Activated naive CD8-positive, alpha-beta T cell treated with anti-CD3 and anti-CD28 coated beads, Interleukin-2, amount 50 U/mL, for 16 hours (primary cell): ENCODE measurements around the gene SYT2.
"Not testable (repeated sequence)": the region's sequence is repeated elsewhere in the genome, so short reads cannot be mapped to it uniquely, and the experiment has no call there.

Experiments
- DNase-seq: peaks from one replicate; pipeline ENCODE4 v3.0.0-alpha.2; 2020; ENCODE audit warnings: low read depth, low spot score

Gene SYT2

DNA sequence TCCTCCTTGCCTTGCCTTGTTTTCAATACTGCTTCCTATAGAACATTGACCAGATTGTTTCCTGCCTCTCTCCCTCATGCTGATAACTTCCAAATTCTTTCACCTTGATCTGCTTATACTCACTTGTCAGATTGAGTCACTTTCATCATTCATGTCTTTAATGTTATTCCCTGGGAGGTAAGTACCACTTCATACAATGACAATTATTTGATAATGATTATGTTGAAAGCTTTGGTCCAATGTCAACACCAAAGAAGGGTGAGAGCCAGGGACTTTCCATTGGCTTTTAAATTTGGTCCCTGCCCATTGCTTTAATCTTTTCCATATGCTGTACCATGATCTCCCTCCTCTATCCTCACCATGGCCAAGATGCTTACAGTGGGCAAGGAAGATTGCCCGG lies 137.4 kb downstream of the SYT2 start:
- DNase-seq = no peak

DNA sequence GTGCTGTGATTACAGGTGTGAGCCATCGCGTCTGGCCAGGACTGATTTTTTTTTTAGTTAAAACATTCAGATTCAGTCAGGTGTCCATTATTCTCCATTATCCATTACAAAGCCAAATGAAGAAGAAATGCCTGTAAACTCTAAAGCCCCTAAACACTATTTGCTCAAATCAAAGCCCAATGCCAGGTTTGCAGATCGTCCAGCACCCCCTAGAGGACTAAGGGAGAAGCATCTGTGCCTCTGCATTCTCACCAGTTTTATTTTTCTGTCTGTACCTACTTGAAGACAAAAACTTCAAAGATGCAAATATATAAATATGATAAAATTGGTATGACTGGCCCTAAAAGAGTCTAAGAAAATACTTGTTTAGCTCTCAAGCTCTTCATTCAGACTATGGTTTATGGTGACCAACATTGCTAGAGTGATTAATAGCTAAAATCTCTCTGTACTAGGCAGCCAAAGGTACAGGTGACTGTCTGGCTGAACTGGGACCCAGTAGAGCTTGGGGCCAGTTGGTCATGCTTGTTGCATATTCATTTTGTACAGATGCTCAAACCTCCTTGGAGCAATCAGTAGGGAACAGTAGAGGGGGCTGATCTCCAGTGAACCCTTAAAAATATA lies 138.4 kb downstream of the SYT2 start:
- no peak for DNase-seq

DNA sequence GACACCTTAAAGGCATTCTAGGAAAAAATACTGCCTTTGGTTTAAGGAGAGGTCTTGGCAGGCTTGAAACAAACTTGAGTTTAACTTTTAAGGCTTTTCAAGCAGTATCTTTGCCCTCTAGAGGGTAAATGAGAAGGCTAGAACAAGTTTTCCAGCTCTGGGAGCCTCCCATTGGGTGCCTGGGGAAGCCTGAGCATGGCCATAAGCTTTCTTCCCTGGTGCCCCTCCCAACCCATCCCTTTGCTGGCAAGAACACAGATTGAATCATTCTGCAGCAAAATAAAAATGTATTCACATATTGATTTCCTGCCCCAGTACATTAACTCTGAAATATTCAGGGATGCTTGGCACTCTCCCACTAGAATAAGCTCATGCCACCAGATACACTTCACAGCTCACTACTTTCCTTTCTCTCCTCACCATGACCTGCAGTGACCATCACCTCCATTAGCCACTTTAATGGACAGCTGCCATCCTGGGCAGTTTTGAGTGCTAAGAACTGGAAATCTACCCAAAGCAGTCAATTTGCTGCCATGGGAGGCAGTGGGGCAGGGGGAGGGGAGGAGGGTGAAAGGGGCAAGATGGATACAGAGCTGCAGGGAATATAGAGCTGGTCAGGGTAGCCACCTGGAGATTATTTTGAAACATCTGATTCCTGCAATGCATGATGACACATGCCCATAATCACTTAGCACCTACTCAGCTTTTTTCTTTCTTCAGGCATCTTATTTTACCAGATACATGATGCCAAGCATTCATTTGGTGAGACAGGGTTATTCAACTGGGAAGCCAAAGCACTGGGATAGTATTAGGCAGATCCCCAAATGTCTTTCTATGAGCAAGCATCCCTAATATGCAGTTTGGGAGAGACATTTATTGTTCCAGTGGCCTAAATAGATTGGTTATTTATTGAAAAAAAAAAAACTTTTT lies 140.6 kb downstream of the SYT2 start:
- DNase-seq = no peak

DNA sequence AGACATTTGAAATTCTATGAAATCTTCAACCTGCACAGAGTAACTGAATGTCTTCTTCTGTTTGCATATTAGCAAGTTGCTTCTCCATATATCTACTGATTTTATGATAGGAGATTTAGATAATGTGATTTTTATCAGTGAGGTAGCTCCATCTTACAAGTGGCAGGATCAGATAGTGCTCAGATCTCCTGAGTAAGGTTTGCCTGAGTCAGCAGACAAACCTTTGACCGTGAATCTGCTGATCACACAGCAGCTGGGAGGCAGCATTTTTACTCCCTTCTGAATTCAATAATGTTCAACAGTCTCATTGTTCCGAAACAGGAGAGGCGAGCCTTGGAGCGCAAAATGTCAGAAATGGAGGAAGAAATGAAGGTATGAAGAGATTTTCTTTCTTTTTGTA lies 141.4 kb downstream of the SYT2 start:
- no peak for DNase-seq

DNA sequence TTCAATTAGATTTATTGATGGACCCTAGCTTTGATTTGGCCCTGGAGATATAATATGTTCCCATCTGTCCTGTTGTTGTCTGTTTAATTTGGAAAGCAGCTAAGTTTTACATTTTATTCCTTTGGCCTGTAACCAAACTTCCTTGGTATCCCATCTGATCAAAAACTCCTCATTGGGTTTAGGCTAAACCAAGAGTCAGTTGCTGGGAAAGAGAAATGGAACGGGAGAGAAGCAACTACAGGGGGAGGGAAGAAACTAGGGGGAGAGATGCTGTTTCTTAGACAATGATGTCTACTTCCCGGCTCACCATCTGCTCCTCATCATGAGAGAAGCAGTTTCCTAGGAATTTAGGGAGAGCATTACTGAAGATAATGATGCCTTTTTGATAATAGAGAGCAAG lies 141.8 kb downstream of the SYT2 start:
- no peak for DNase-seq

DNA sequence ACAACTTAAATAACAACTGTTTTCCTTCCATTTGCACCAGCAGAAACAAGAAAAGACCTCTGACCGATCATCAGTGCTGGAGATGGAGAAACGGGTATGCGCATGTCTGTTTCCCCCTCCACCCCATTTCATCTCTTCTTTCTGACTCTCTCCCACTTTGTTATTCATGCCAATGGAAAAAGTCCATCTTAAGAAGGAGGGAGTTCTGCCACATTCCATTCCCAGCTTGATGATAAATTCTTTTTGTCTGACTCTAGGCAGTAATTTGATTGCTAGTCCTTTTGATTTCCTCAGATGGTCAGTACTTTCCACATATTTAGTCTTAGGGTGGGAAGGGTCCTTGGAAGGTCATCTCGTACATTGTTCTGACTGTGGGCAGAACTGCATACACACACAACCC lies 142.5 kb downstream of the SYT2 start:
- DNase-seq = no peak

DNA sequence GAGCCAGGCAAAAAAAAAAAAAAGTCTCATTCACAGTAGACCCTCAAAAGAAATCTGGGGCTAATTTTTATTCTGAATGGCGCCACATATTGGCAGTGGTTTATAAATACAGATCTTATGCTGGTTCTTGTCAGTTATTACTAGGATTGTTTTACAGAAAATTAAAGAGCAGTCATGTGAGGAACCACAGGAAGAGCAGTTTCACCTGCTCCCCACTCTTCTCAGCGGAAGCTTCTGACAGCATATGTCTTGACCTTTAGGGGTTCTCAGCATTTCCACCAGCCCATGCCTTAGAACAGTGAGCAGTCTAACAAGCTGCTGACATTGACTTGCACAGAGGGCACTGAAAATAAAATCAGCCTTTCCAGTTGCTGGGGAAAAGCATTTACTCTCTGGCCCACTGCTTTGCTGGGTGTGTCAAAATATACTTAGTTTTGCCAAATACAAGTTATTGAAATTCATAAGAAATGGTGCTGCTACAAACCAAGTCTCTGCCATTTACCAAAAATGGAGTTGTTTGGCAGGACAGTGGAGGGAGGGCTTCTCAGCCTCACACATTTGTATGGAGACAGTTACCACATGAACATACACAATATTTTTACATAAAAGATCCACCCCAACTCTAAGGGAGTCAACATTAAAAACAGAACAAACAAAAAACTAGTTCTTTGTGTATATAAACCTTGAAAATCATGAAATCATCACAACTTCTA lies 144.2 kb downstream of the SYT2 start:
- no peak for DNase-seq

DNA sequence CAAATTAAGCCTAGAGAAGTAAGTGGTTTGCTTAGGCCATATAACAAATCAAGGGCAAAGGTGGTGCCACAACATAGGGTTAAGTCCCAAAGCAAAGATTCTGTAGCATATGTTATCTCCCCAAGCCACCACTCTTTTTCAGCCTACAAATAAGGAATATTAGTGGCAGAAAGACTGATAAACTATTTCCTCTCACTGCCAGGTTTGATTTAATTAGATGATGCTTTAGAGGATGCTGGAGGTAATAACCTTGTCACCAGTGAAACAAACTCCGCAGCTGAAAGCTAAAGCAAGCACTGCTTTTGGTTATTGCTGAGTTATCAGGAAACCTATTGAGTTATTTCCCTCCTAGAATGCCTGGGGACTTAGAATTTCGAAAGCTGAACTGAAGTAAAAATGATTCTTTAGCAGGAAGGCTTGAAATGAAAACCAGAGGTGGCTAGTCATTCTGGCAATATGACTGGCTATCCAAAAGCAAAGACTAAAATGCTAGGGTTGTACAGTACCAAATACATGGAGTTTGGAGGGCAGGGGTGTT lies 145.2 kb downstream of the SYT2 start:
- no peak for DNase-seq

DNA sequence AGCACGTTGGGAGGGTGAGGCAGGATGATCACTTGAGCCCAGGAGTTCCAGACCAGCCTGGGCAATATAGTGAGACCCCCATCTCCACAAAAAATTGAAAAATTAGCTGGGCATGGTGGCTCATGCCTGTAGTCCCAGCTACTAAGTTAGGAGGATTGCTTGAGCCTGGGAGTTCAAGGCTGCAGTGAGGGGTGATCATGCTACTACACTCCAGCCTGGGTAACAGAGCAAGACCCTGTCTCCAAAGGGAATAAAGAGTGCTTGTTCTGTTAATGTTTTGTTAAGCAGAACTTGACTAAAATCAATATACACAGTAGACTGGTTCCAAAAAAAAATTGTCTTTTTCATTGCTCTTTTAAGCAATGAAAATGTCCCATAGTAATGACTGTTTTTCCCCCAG lies 146.4 kb downstream of the SYT2 start:
- DNase-seq = no peak

DNA sequence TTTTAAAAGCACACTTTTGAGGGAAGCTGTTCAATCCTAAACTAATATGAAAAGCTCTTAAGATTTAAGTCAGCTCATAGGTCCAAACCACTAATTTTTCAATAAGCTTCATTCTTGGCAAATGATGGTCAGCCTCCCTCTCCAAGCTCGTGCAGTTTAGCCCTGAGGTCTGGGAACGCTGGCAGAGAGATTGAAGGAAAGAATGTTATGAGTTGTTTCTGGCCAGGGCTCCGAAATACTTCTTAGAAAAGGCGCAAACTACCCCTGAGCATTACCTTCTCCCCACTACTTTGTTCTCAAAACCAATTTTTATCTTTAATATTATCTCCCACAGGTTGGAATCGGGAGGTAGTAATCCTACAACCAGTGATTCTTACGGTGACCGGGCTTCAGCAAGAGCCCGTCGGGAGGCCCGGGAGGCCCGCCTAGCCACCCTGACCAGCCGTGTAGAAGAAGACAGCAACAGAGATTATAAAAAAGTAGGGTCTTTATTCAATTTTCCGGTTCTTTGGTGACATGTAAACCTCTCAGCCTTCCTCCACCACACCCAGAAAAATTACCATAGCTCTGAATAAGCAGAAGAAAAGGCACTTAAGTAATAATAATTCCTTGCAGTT lies 147.7 kb downstream of the SYT2 start:
- no peak for DNase-seq

DNA sequence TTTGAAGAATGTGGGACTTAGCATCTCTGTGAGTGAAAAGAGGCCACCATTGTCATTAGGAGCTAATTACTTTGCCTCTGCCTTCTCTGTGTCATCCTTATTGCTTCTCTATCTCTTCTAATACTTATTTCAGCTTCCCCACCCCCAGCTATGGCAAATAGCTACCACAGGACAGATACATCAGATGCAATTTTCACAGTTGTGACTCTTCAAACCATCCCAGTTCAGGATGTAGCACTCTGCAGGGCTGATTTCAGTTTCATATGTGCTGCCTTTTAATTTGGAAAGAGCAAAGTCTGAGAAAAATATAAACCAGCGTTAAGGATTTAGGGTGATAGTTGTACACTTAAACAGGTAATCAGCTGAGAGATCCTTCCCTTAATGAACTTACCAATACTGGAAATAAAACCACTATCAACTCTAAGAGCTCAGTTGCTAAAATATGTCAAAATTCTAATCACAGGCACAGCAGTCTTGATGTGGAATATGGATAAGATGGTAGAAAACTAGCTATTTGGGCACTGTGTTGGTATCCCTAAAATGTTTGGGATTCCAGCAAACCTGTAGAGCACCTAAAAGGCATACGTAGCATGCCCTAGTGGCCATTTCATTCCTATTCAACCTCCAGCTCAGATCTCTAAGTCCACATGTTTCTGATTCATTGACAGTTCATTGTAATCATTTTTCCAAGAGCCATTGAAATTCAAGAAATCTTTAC lies 148.4 kb downstream of the SYT2 start:
- no peak for DNase-seq

DNA sequence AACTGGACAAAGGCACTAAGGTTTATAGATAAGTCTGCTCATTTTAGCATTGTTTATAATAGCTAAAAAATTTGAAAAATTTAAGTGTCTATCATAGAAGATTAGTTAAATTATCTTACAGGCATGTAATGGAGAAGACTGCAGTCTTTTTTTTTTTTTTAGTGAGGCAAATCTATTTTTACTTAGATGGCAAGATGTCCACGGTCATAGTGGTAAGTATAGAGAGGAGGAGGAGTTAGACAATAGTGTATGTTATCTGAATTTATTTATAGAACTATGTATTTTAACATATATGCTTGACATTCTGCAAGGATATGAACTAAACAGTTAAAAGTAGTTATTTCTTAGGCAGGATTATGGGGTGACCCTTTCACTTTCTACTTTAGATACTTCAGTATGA lies 149.0 kb downstream of the SYT2 start:
- no peak for DNase-seq

DNA sequence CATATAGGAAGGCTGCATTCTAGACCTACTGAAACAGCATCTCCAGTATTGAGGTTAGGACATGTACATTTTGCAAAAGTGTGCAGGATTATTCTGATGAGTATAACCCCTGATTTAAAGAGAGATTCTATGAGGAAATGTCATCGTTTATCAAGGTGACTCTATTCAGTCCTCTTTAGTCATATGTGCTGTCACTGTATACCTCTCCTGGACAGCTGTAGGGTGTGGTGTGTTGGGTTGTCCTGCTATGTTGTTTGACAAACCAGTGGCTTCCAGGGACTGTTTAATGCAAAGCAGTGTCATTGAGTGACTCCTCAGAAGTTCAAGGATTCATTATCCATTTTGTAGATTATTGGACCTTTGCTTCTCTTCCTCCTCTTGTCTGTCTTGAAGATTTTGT lies 152.6 kb downstream of the SYT2 start:
- not testable (repeated sequence) for DNase-seq

DNA sequence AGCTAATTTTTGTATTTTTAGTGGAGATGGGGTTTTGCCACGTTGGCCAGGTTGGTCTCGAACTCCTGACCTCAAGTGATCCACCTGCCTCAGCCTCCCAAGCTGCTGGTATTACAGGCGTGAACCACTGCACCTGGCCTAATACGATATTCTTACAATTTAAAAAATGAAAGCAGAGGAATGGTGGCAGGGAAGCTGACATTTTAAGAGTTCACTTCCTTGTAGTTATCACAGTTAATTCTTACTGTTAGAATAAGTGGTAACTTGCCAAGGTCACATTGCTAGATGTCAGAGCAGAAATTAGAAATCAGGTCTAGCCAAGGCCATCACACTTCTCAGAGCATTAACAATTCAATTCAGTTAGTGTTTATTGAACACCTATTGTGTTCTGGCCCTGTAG lies 154.2 kb downstream of the SYT2 start:
- DNase-seq = not testable (repeated sequence)

DNA sequence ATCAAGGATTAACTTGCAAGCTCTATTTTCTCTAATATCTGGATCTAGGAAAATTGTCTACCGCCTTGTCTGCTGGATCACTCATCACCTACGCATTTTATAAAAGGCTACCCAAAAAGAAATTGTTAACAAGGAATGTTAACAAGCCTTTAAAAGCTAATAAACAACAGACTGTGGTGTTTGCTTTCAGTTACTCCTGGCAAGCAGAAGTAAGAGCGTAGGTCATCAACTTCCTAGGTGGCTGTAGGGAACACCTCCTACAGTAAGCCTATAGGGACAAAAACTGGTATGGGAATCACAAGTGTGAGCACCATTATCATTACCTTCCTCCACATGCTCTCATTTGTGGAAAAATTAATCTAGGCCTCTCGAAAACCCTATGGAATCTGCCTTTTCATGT lies 155.6 kb downstream of the SYT2 start:
- DNase-seq = not testable (repeated sequence)

DNA sequence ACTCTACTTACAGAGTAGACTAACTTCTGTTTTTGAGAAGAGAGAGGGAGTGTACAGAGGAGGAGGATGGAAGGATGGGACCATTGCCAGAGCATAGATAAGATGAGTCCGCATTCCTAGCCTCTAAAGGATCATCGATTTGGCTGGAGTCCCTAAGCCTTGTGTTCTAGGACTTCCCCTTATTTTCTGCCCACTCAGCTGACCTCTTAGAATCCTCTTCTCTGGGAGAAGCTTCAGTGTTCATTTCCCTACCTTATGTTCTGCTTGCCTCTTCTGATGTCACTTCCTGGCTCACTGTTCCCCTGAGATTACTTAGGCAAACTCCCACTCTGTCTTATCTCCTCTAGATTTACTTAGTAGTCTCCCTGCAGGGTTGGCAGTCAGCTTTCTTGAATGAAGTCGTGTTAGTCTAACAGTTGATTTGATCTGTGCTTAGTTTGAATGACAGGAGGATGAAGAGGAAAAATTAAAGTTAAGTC lies 156.7 kb downstream of the SYT2 start:
- DNase-seq = no peak

DNA sequence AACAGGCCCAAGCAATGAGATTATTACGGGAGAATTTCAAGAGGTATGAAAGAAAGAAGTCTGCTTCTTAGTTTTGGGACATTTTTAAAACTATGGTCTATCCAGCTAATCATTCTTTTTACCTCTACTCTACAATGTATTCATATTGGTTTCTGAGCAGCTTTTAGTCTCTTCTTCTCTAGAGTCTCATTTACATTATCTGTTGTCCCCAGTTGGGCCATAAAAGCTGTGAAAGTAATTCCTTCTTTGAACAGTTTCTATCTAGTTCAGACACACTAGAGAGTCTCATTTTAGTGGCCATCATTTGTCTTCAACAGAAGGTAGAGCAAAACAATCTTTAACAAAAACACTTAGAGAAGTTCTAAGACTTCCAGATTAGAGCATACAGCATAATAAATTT lies 157.2 kb downstream of the SYT2 start:
- DNase-seq = not testable (repeated sequence)

DNA sequence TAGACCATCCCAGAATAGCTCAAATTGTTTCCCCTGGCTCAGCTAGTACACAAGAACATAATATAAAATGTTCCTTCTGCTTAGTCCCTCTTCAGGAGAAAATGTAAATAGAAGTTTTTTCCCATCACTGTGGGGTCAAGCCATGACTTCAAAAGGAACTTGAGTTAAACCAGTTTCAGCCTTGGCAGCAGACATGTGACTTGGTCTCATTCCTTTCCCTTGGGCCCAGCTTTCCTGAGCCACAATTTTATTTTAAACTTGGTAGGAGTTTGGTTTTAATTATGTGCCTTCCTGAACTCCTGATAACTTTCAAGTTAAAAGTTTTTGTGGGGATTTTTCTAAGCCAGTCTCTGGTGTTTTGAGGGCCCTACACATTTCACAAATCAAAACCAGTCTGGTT lies 157.6 kb downstream of the SYT2 start:
- not testable (repeated sequence) for DNase-seq

DNA sequence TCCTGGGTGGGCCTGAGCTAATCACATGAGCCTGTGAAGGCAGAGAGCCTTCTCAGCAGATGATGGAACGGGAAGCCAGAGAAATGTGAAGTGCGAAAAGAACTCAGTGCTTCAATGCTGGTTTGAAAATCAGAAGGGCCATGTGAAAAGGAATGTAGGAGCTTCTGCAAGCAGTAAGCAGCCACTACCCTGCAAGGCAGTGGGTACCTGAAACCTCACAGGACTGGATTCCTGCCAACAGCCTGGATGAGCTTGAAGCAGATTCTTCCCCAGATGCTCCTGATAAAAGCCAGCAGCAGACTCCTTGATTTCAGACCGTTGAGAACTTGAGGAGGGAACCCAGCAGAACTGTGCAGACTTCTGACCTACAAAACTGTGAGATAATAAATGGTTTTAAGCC lies 158.6 kb downstream of the SYT2 start:
- no peak for DNase-seq

DNA sequence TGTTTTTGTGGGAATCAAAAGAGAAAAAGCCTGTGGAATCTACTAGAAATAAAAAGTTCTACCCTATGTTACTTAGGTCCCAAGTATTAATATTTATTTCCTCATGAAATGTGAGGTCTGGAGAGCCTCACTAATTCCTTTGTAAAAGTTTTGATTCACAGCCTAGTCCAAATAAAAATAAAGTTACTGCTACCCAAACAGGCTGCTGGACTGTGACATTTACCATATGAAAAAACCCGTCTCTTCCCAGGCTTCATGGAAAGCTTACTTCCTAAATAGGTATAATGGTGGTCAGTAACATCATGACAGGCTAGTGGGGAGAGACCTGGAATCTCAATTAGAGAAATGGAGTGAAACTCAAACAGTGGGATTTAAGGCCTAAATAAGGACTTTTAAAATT lies 160.2 kb downstream of the SYT2 start:
- not testable (repeated sequence) for DNase-seq

DNA sequence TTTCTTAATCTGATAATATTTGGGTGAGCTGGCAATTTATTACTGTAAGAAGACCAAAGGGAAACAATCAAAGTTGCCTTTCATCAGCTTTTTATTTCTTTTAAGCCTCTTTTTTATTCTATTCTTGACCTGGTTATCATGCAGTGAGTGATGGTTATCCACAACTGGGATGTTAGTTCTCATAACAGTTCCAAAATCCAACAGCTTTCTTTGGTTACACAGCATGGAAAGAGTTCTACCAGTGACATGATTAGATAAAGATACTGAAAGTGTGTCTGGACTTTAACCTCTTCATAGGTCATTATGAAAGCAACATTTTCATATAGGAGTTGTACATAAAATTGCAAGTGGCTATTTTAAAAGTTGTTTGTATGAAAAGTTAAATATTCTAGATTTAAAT lies 163.0 kb downstream of the SYT2 start:
- DNase-seq = no peak
